ENCODE results near the gene SHC3. TPM values are rescaled to one million over a fixed set of nuclear protein-coding genes. Genes with fewer than 3 reads are reported as not detected.

The SHC3 gene
- total RNA-seq, 1 donor from 2014 or later, result 0.13 TPM

DNA sequence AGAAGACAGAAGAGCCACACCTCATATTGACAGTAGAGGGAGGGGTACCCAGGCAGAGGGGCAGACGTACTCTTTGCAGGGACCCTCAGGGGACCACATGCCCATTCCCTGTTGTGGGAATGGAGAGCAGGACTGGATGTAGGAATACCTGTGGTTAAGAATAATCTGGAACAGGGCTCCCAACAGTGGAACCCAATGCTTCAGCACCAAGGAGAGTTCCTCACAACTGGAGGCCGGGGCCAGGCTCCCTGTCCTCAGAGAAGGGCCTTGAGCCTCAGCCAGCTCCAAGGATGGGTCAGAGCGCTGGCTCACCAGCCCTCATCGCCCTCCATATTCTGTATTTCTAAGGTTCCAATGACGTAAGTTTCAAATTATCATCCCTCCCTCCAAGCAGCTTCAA is 7.4 kb upstream of the SHC3 start:
- peak in 1 of 2 donors; percentile 21 for DNase-seq (ENCODE audit: low read depth in 2 of 2)

DNA sequence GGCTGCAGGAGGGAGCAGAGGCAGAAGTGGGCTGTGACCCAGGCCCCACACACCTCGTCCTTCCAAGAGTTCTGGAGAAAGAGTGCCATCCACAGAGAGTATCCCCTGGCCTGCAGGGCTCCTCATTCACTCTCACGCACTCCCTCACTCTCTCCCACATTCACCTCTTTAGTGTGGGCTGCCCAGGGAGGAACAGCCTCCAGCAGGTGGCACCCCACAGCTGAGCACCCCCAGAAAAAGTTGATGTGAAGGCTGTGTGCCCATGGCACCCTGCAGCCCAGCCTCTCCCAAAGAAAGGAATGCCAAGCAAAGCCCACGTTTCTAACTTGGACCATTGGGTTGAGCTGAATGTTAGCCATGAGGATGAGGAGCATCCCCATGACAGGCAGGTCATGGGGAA is 4.5 kb upstream of the SHC3 start:
- DNase-seq (ENCODE audit: low read depth in 2 of 2), result no peak

GRCh38 chr9:89182369-89182768 is 3.8 kb upstream of the SHC3 start:
- no peak for DNase-seq (ENCODE audit: low read depth in 2 of 2)

DNA sequence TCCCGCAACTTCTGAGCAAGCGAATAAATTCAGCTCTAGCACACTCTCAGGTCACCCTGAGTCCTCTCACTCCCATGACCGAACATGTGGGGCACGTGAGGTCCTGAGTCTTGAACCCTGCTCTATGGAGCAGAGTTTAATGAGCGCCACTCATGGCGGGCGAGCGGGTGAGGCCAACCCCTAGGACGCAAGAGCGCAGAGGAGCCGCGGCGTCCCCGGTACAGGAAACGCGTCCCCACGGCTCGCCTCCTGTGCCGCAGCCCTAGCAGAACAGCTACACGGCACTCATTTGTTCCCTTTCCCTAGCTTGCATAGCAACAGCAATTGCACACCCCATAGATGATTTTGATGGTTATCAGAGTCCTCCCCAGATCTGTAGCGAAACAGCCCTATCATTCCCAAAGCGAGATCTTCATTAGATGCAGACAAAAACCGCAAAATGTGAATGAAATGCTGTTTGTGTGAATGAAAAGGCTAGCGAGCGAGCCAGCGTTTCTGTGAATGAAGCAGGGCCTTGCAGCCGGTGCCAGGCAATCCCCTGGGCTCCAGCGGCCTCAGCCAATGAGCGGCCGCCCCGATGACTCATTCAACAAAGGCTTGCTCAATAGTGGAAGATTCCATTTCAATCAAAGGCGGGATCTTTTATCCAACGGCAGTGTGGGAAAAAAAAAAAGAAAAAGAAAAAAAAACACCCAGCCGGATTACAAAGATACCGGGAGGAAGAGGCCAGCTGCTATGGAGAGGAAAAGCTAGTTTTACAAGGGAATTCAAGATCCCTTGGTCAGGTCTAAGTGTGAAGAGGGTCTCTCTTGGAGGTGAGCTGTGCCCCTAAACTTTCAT is 1.5 kb upstream of the SHC3 start:
- peak; percentile 88 to 96 for DNase-seq (ENCODE audit: low read depth in 2 of 2)

DNA sequence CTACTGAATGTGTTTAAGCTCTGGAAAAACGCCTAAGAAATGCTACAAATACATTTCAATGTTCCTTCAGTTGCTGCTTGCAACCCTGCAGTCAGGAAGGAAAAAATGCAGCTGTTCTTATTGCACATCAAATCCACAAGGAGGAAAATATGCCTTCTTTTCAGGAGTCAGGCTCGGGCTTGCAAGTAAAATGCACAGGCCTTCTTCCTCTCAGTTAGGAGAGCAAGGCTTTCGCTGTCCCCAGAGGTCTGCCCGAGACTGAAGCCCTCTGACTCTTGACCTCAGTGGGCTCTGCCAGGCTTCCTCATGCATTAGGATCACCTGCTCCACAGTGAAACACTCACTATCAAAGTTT is 899 bp upstream of the SHC3 start:
- DNase-seq (ENCODE audit: low read depth in 2 of 2), result no peak

GRCh38 chr9:89178830-89179539 is 367 bp upstream of the SHC3 start:
- no peak for DNase-seq (ENCODE audit: low read depth in 2 of 2)

- DNase-seq (ENCODE audit: low read depth in 2 of 2), result no peak
These were observed 1.3 kb downstream of the SHC3 start for GRCh38 chr9:89177012-89177943.

DNA sequence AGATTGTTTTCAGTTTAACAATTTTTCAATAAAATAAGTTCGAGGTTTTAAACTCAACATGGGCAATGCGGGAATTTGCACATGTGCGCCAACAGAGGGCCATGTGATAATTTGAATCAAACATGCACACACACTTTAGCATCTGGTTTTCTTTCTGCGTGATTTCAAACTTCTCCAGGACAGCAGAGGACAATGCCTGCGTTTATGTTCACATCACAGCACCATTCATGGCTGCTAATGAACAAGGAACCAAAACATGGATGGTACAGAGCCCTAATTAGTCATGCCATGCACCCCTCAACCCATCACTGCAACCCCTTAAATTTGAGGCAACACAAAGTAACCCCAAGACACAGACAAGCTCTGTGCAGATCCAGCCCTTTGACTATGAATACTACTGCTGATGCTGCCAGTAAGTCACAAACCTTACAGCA is 2.8 kb downstream of the SHC3 start:
- no peak for DNase-seq (ENCODE audit: low read depth in 2 of 2)

DNA sequence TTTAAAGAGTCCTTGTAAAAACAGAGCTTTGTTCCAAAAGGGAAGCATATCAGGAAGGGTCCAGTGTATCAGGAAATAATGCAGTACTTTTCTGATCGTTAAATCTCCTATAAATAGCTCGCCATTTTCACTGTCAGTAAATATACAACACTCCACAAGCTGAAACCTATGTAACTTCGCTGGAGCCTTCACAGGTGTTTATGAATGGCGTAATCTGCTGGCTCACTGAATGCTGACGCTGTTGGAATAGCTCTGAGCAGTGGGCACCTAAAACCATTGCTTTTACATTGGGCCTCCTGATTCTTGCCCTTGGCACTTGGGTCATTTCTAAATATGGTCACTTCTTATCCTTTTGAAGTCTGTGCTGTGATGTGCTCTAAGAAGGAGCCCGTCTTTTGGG is 4.3 kb downstream of the SHC3 start:
- no peak for DNase-seq (ENCODE audit: low read depth in 2 of 2)

- no peak for DNase-seq (ENCODE audit: low read depth in 2 of 2)
These were observed 5.5 kb downstream of the SHC3 start for GRCh38 chr9:89173072-89173471.

- no peak for DNase-seq (ENCODE audit: low read depth in 2 of 2)
These were observed 6.2 kb downstream of the SHC3 start for GRCh38 chr9:89172398-89172797.

GRCh38 chr9:89171693-89172092 is 6.9 kb downstream of the SHC3 start:
- no peak for DNase-seq (ENCODE audit: low read depth in 2 of 2)

DNA sequence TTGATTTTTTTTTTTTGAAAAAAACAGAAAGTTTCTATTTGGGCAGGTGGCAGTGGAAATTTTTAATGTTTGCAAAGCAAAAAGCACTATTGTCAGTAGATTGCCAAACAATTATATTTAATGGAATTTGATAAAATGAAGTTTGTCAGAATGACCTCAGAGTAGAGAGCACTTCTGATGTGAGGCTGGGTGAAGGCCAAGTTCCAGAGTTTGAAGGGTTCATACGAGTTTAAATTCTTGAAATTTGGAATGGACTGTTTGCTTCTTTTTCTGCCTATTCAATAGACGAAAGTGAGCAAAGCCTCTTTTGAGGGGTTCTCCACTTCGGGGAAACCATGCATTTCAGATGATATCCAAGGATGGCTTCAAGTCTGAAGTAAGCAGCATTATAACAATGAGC is 7.4 kb downstream of the SHC3 start:
- DNase-seq (ENCODE audit: low read depth in 2 of 2), result no peak

GRCh38 chr9:89168901-89169813 is 9.5 kb downstream of the SHC3 start:
- DNase-seq (ENCODE audit: low read depth in 2 of 2), result no peak

- DNase-seq (ENCODE audit: low read depth in 2 of 2), result no peak
These were observed 10.8 kb downstream of the SHC3 start for GRCh38 chr9:89167788-89168187.

DNA sequence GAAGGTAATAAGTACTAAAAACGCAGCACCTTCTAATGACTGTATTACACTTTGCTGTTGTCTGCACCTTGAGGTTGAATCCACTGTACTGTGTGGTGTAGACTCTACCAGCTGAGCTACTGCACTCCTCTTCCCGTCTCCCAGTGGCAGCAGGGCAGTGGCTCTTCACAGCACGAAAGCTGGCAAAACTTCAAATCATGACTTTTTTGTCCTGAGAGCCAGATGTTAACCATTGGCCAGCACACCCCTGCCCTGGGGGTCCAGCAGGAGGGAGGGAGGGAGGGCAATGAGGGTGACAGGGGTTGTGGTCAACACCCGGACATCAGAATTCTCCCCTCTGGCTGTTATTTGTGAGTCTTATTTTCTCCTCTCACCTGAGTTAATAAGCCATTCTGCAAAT is 11.8 kb downstream of the SHC3 start:
- no peak for DNase-seq (ENCODE audit: low read depth in 2 of 2)

DNA sequence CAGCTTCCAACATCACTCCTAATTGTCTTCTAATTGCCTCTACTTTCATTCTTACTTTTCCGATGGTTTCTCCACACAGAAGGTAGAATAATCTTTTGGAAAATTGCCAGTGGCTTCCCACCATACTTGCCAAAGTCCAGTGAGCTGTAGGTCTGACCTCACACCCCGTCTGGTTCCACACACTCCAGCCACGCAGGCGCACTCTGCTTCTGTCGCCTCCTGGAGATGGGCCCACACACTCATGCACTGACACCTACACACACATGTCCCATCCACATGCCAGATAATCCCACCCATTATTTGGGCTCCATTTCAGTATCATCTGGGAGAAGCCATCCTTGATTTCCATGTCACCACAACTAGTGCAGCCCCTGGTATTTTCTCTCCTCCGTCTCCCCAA is 12.7 kb downstream of the SHC3 start:
- no peak for DNase-seq (ENCODE audit: low read depth in 2 of 2)

- no peak for DNase-seq (ENCODE audit: low read depth in 2 of 2)
These were observed 13.3 kb downstream of the SHC3 start for GRCh38 chr9:89165341-89165740.

- DNase-seq (ENCODE audit: low read depth in 2 of 2), result no peak
These were observed 17.4 kb downstream of the SHC3 start for GRCh38 chr9:89161221-89161620.

DNA sequence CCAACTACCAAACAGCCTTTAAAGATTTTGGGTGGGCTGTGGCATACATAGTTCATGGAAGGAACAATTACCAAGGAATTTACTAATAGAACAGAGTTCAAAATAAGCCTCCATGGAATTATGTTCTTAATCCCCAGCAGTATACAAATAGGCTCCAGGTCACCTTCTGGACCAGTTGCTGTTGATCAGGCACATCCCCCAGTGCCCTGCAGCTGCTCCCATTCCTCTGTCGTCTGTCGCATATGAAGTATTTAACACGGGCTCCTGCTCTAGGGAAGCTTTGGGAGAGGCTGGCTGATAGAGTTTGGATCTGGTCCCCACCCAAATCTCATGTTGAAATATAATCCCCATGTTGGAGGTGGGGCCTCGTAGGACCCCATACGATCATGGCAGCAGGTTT is 17.8 kb downstream of the SHC3 start:
- DNase-seq (ENCODE audit: low read depth in 2 of 2), result no peak

Data from dermis microvascular lymphatic vessel endothelial cell (primary cell).